GM12891 (cell line): ENCODE measurements around the gene ORC6.

Experiments
- POLR2A ChIP-seq: IDR thresholded peaks from 2 replicates; pipeline ENCODE4 v1.6.1; 2011; ENCODE audit warnings: low read depth, low read length, control low read depth
- POLR2AphosphoS5 ChIP-seq: IDR thresholded peaks from 2 replicates; pipeline ENCODE4 v1.6.1; 2011; ENCODE audit warnings: low read depth, low read length, control low read depth
- TAF1 ChIP-seq: IDR thresholded peaks from 2 replicates; pipeline ENCODE4 v1.6.1; 2011; ENCODE audit warnings: low read depth, low read length, control low read depth

GRCh38 chr16:46711106-46712058 is 21.9 kb downstream of the ORC6 start:
- no peak for TF ChIP-seq POLR2A
- no peak for TF ChIP-seq POLR2AphosphoS5
- no peak for TF ChIP-seq TAF1
